Smooth muscle cell (in vitro differentiated cells): ENCODE results near the gene MS4A8. TPM values are rescaled to one million over a fixed set of nuclear protein-coding genes. Genes with fewer than 3 reads are reported as not detected.

Experiments used
- DNase-seq: peaks from one replicate; lab custom pipeline; 2025; ENCODE audit not compliant: unreplicated experiment; lab: John Stamatoyannopoulos, UW
- H2AFZ ChIP-seq: fragments of 200-600 bp; sonication (generic); 2 replicates; pipeline ENCODE4 v1.6.0; 2016; ENCODE audit warnings: antibody characterized with exemption, low read depth, mild to moderate bottlenecking
- H3F3A ChIP-seq: fragments of 200-600 bp; sonication (generic); 2 replicates; pipeline ENCODE4 v1.6.0; 2017; ENCODE audit warnings: antibody characterized with exemption, low read depth
- H3K27ac ChIP-seq: fragments of 200-600 bp; sonication (generic); 2 replicates; pipeline ENCODE4 v1.5.1; 2016; ENCODE audit warnings: low read depth, mild to moderate bottlenecking
- H3K27me3 ChIP-seq: fragments of 200-600 bp; sonication (generic); 2 replicates; pipeline ENCODE4 v1.6.1; 2016; ENCODE audit warnings: low read depth, mild to moderate bottlenecking
- H3K36me3 ChIP-seq: fragments of 200-600 bp; sonication (generic); 2 replicates; pipeline ENCODE4 v1.5.1; 2016; ENCODE audit warnings: low read depth
- H3K4me1 ChIP-seq: fragments of 200-600 bp; sonication (generic); 2 replicates; pipeline ENCODE4 v1.5.1; 2016; ENCODE audit warnings: low read depth
- H3K4me2 ChIP-seq: fragments of 200-600 bp; sonication (generic); 2 replicates; pipeline ENCODE4 v1.6.0; 2016; ENCODE audit warnings: mild to moderate bottlenecking
- H3K4me3 ChIP-seq: fragments of 200-600 bp; sonication (generic); 2 replicates; pipeline ENCODE4 v1.5.1; 2016; ENCODE audit warnings: mild to moderate bottlenecking
- H3K79me2 ChIP-seq: fragments of 200-600 bp; sonication (generic); 2 replicates; pipeline ENCODE4 v1.6.0; 2016; ENCODE audit warnings: low read depth, mild to moderate bottlenecking
- H3K9ac ChIP-seq: fragments of 200-600 bp; sonication (generic); 2 replicates; pipeline ENCODE4 v1.6.0; 2016; ENCODE audit warnings: low read depth
- H3K9me3 ChIP-seq: fragments of 200-600 bp; sonication (generic); replicated peaks from 2 replicates; pipeline ENCODE4 v1.5.1; 2016; ENCODE audit warnings: low read depth
- H4K20me1 ChIP-seq: fragments of 200-600 bp; sonication (generic); 2 replicates; pipeline ENCODE4 v1.6.0; 2016; ENCODE audit warnings: low read depth
- CTCF ChIP-seq: fragments of 200-600 bp; sonication (generic); IDR thresholded peaks from 2 replicates; pipeline ENCODE4 v1.5.1; 2017; ENCODE audit warnings: borderline replicate concordance, mild to moderate bottlenecking, antibody characterized with exemption; ENCODE audit not compliant: insufficient read depth, poor library complexity, severe bottlenecking
- WGBS: methylation state at CpG from one replicate; pipeline ENCODE4 v1.1.7; 2016; ENCODE audit warnings: low lambda C conversion rate; 5-methylcytosine and 5-hydroxymethylcytosine counted together
- polyA plus RNA-seq: library from polyadenylated mRNA; unstranded; fragments of >200 nt; fragmentation: Nextera tagmentation; extraction: Ambion mirVana; gene quantifications from 2 replicates; pipeline ENCODE4 v1.2.1, GENCODE V29; 2016
- total RNA-seq: library from RNA; depleted of rRNA; stranded (reverse); fragments of >200 nt; gene quantifications from 2 replicates; pipeline ENCODE4 v1.2.3, GENCODE V29; 2014

Gene MS4A8
- total and polyA plus RNA-seq, 2 experiments from 2014 or later, result not detected

DNA sequence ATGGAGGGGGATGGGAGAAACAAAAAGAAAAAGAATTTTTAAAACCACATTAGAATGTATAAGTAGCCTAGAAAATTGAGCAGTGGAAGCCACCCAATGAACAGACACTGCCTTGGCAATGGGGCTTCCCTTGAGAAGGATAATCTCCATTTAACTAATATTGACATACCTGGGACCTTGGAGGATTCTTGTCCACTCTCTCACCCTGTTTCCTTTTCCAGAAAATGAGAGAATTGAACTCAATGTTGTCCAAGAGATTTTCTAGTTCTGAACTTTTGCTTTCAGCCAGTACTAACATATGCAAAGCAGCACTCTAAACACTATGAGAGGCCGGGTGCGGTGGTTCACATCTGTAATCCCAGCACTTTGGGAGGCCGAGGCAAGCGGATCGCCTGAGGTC is 524 bp downstream of the MS4A8 start:
- H3K4me1 ChIP-seq, result no peaks in the 10 kb centered on the region
- no peak overlapping the region for H3K4me3 ChIP-seq
- DNase-seq, result no peak
- H3K79me2 ChIP-seq, result no peaks in the 10 kb centered on the region
- H4K20me1 ChIP-seq, result no peaks in the 10 kb centered on the region
- no peaks in the 10 kb centered on the region for H3F3A ChIP-seq
- 96% methylated on average over 5 of the region's 5 CpGs for WGBS
- H2AFZ ChIP-seq, result no peak overlapping the region
- no peaks in the 10 kb centered on the region for H3K36me3 ChIP-seq
- no peak overlapping the region for H3K9ac ChIP-seq
- H3K9me3 ChIP-seq, result no peaks in the 10 kb centered on the region
- no peaks in the 10 kb centered on the region for H3K27me3 ChIP-seq
- H3K4me2 ChIP-seq, result no peak overlapping the region
- TF ChIP-seq CTCF, result no peak
- no peak overlapping the region for H3K27ac ChIP-seq

- Histone ChIP-seq H3K4me3 (no peak overlapping the region), H3K9me3 (no peaks in the 10 kb centered on the region), H3K4me2 (no peak overlapping the region), H3F3A (no peaks in the 10 kb centered on the region), H3K79me2 (no peaks in the 10 kb centered on the region), H3K27ac (no peak overlapping the region), H3K36me3 (no peaks in the 10 kb centered on the region), H3K9ac (no peak overlapping the region), H3K4me1 (no peaks in the 10 kb centered on the region), H3K27me3 (no peaks in the 10 kb centered on the region), H4K20me1 (no peaks in the 10 kb centered on the region), H2AFZ (no peak overlapping the region)
- TF ChIP-seq CTCF, result peak; percentile 29
- 72% methylated on average over 14 of the region's 14 CpGs for WGBS
- DNase-seq, result no peak
These were observed 1.5 kb downstream of the MS4A8 start for GRCh38 chr11:60700689-60701468.

DNA sequence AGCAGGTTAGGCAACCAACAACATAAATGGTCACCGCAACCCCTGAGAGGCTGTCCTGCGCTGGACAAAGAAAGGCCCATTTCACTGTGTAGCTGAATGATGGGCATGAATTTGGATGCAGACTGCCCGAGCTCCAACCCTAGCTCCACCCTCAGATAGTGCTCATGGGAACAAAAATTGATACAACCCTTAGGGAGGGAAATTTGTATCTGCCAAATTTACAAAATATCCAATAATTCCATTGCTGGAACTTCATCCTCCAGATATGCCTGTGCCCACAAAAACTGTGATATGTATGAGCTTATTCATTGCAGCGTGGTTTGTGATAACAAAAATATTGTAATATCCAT is 2.0 kb downstream of the MS4A8 start:
- H3K4me3 ChIP-seq, result no peak overlapping the region
- H3K27ac ChIP-seq, result no peak overlapping the region
- H3K4me2 ChIP-seq, result no peak overlapping the region
- H3K79me2 ChIP-seq, result no peaks in the 10 kb centered on the region
- DNase-seq, result no peak
- no peaks in the 10 kb centered on the region for H4K20me1 ChIP-seq
- no peak for TF ChIP-seq CTCF
- no peaks in the 10 kb centered on the region for H3K36me3 ChIP-seq
- H3F3A ChIP-seq, result no peaks in the 10 kb centered on the region
- H3K27me3 ChIP-seq, result no peaks in the 10 kb centered on the region
- H3K9me3 ChIP-seq, result no peaks in the 10 kb centered on the region
- no peaks in the 10 kb centered on the region for H3K4me1 ChIP-seq
- no peak overlapping the region for H2AFZ ChIP-seq
- no peak overlapping the region for H3K9ac ChIP-seq
- WGBS, result 73% methylated on average over 4 of the region's 4 CpGs

- H3K4me1 ChIP-seq, result no peaks in the 10 kb centered on the region
These were observed 4.0 kb downstream of the MS4A8 start for GRCh38 chr11:60703374-60703773.

More at GRCh38 chr11:60703374-60703773, 4.0 kb downstream of the MS4A8 start:
- no peak for DNase-seq
- no peak overlapping the region for H3K4me3 ChIP-seq
- no peaks in the 10 kb centered on the region for H3K9me3 ChIP-seq
- H3K4me2 ChIP-seq, result no peak overlapping the region
- H3K27me3 ChIP-seq, result no peaks in the 10 kb centered on the region
- H3K27ac ChIP-seq, result no peak overlapping the region
- H3K36me3 ChIP-seq, result no peaks in the 10 kb centered on the region
- TF ChIP-seq CTCF, result no peak
- H2AFZ ChIP-seq, result no peak overlapping the region
- no peaks in the 10 kb centered on the region for H3K79me2 ChIP-seq
- 89% methylated on average over 12 of the region's 12 CpGs for WGBS
- H3K9ac ChIP-seq, result no peak overlapping the region
- no peaks in the 10 kb centered on the region for H4K20me1 ChIP-seq
- no peaks in the 10 kb centered on the region for H3F3A ChIP-seq
